ENCODE measurements around the gene USP10. TPM values are rescaled to one million over a fixed set of nuclear protein-coding genes. Genes with fewer than 3 reads are reported as not detected.

Gene USP10
- polyA plus RNA-seq, 2 of the 4 experiments (the other 2 are of a cell fraction) = 61.5 to 93.5 TPM

GRCh38 chr16:84803146-84803545, 103.3 kb downstream of the USP10 start (continued):
- TF ChIP-seq E2F6 (IDR thresholded peaks at IDR 0.05; ENCODE audit: borderline replicate concordance, low read depth) (no peak), ZNF302 (CRISPR knock-in tag; IDR thresholded peaks at IDR 0.05) (no peak), MAX (IDR thresholded peaks at IDR 0.05) (no peak), EP300 (IDR thresholded peaks at IDR 0.05) (no peak), RCOR1 (IDR thresholded peaks at IDR 0.05; ENCODE audit: low read depth, low read length) (no peak), CHD2 (IDR thresholded peaks at IDR 0.05; ENCODE audit: low read length, partially characterized antibody) (no peak), NFE2L2 (conservative IDR thresholded peaks at IDR 0.05; ENCODE audit: low read length) (no peak), MAZ (IDR thresholded peaks at IDR 0.05; ENCODE audit: borderline replicate concordance, low read depth, low read length) (no peak)

- FAIRE-seq (no peak), ATAC-seq (no peak), DNase-seq (ENCODE audit: low read depth in 1 of 2, low spot score in 1 of 2) (no peak)
- WGBS (ENCODE audit: missing lambda C conversion rate) = 86% methylated on average over 10 of the region's 10 CpGs
- Histone ChIP-seq H3K4me3 (no peak overlapping the region), H3K4me1 (peaks cover 9% of the 10 kb centered on the region; the same call in 1 of the 3 replicates), H3K27ac (no peak overlapping the region), H3K9me3 (no peaks in the 10 kb centered on the region), H3K4me2 (no peak overlapping the region)
- CTCF ChIA-PET = interaction anchor here (0.7 to 1.1 kb wide), 3 partner anchors 42 to 653 kb away, joined by 3 read pairs; no protein-coding TSS in a partner anchor
- TF ChIP-seq GATA3 (IDR thresholded peaks at IDR 0.05; ENCODE audit: borderline replicate concordance) = no peak
- no peak for TF ChIP-seq ATOH8 (CRISPR knock-in tag; IDR thresholded peaks at IDR 0.05; ENCODE audit: low read depth)
- no peak for TF ChIP-seq NPAS2 (CRISPR knock-in tag; IDR thresholded peaks at IDR 0.05; ENCODE audit: borderline replicate concordance)
- no peak for TF ChIP-seq RFX5 (IDR thresholded peaks at IDR 0.05)
- TF ChIP-seq NFE2L2 (conservative IDR thresholded peaks at IDR 0.05; ENCODE audit: low read length) = no peak
- no peak for TF ChIP-seq CBX8 (IDR thresholded peaks at IDR 0.05)
- no peak for TF ChIP-seq ZFP36 (IDR thresholded peaks at IDR 0.05; ENCODE audit: borderline replicate concordance, partially characterized antibody)
- TF ChIP-seq NR3C1 (IDR thresholded peaks at IDR 0.05) = no peak
- no peak for TF ChIP-seq PHF8 (IDR thresholded peaks at IDR 0.05; ENCODE audit: borderline replicate concordance, low read depth)
- no peak for TF ChIP-seq ZC3H11A (IDR thresholded peaks at IDR 0.05)
- POLR2A ChIA-PET = interaction anchor here (2.5 kb wide), 1 partner anchor 16 kb away, joined by 6 read pairs; the partner anchor contains the start of gene CRISPLD2
Measured at GRCh38 chr16:84804326-84804725, 104.5 kb downstream of the USP10 start.

GRCh38 chr16:84806256-84806889, 106.6 kb downstream of the USP10 start:
- POLR2A ChIA-PET = interaction anchor here (2.5 kb wide), 1 partner anchor 13 kb away, joined by 6 read pairs; the partner anchor contains the start of gene CRISPLD2

GRCh38 chr16:84806890-84807258, 107.1 kb downstream of the USP10 start:
- Histone ChIP-seq H3K27ac (peak overlapping the region; percentile 44 to 86; a peak in 5 of 6 replicates), H3K4me3 (no peak overlapping the region), H3K4me2 (peak overlapping the region; percentile 69), H3K4me1 (peaks cover 9% of the 10 kb centered on the region; the same call in 1 of the 3 replicates), H3K9me3 (no peaks in the 10 kb centered on the region)
- DNase-seq (ENCODE audit: low read depth in 1 of 2, low spot score in 1 of 2) (no peak), ATAC-seq (peak; percentile 10 to 25; a peak in 1 of 6 replicates), FAIRE-seq (no peak)
- ChIA-PET POLR2A (no interaction called here), CTCF (no interaction called here)
- 80% methylated on average over 10 of the region's 10 CpGs for WGBS (ENCODE audit: missing lambda C conversion rate)
- no peak for TF ChIP-seq HMGXB4 (CRISPR knock-in tag; IDR thresholded peaks at IDR 0.05; ENCODE audit: borderline replicate concordance)
- no peak for TF ChIP-seq HEYL (CRISPR knock-in tag; IDR thresholded peaks at IDR 0.05)
- no peak for TF ChIP-seq JUN (IDR thresholded peaks at IDR 0.05)
- no peak for TF ChIP-seq EHMT2 (IDR thresholded peaks at IDR 0.05; ENCODE audit: low read depth)
- no peak for TF ChIP-seq FOSL2 (IDR thresholded peaks at IDR 0.05)
- TF ChIP-seq FOSL2 (CRISPR knock-in tag; IDR thresholded peaks at IDR 0.05) = no peak
- no peak for TF ChIP-seq ZNF302 (CRISPR knock-in tag; IDR thresholded peaks at IDR 0.05)
- no peak for TF ChIP-seq HOXA7 (CRISPR knock-in tag; IDR thresholded peaks at IDR 0.05)
- no peak for TF ChIP-seq RAD21 (conservative IDR thresholded peaks at IDR 0.05 in 1 of 2, IDR thresholded peaks at IDR 0.05 in 1 of 2)
- TF ChIP-seq HOXB13 (CRISPR knock-in tag; IDR thresholded peaks at IDR 0.05; ENCODE audit: low read depth) = no peak

More at GRCh38 chr16:84806256-84806889, 106.6 kb downstream of the USP10 start:
- H3K27ac ChIP-seq = peak overlapping the region; percentile 44 to 86
- H3K9me3 ChIP-seq = no peaks in the 10 kb centered on the region
- H3K4me1 ChIP-seq = peaks cover 9% of the 10 kb centered on the region; the same call in 1 of the 3 replicates
- FAIRE-seq (no peak), ATAC-seq (peak; percentile 80 to 83), DNase-seq (ENCODE audit: low read depth in 1 of 2, low spot score in 1 of 2) (peak; percentile 40 to 52)
- CTCF ChIA-PET = no interaction called here
- 0 out of 3 replicates have a peak overlapping the region, but pooled peaks have one; percentile 8 for H3K4me3 ChIP-seq
- WGBS (ENCODE audit: missing lambda C conversion rate) = 51% methylated on average over 25 of the region's 26 CpGs
- peak overlapping the region; percentile 69 for H3K4me2 ChIP-seq
- TF ChIP-seq FOSL2 (IDR thresholded peaks at IDR 0.05) (no peak), FOSL2 (CRISPR knock-in tag; IDR thresholded peaks at IDR 0.05) (peak; percentile 28; the same call in 1 of the 2 replicates), MAX (IDR thresholded peaks at IDR 0.05) (peak; percentile 44), ZFP36 (IDR thresholded peaks at IDR 0.05; ENCODE audit: borderline replicate concordance, partially characterized antibody) (no peak), HOXB5 (CRISPR knock-in tag; IDR thresholded peaks at IDR 0.05) (no peak)

Measured in A549 (cell line).